Measurements from ENCODE around the gene TMEM163. TPM values are rescaled to one million over a fixed set of nuclear protein-coding genes. Genes with fewer than 3 reads are reported as not detected.

The TMEM163 gene
- total and polyA plus RNA-seq, 2 of the 13 experiments (the other 11 are each of a cell fraction or from before 2014, with no cell fraction given): 0.05 TPM; not detected in 1

- TF ChIP-seq ZNF740 (CRISPR knock-in tag; IDR thresholded peaks at IDR 0.05) (no peak), ZNF296 (CRISPR knock-in tag; conservative IDR thresholded peaks at IDR 0.05) (no peak), SKI (IDR thresholded peaks at IDR 0.05; ENCODE audit: partially characterized antibody) (peak; percentile 71), SUZ12 (IDR thresholded peaks at IDR 0.05; ENCODE audit: low read depth, low read length) (no peak), TAF15 (IDR thresholded peaks at IDR 0.05; ENCODE audit: low read depth, low read length, poor library complexity, severe bottlenecking) (no peak), DPF2 (CRISPR knock-in tag; IDR thresholded peaks at IDR 0.05; ENCODE audit: borderline replicate concordance, low read depth) (peak; percentile 82; the same call in 1 of the 2 replicates), ZBTB3 (CRISPR knock-in tag; IDR thresholded peaks at IDR 0.05; ENCODE audit: borderline replicate concordance, low read depth) (no peak), HNRNPK (IDR thresholded peaks at IDR 0.05; ENCODE audit: low read depth, low read length, poor library complexity, severe bottlenecking) (no peak), ZNF547 (CRISPR knock-in tag; IDR thresholded peaks at IDR 0.05) (no peak; the same call in 1 of the 2 replicates), KLF15 (CRISPR knock-in tag; IDR thresholded peaks at IDR 0.05; ENCODE audit: borderline replicate concordance) (no peak), ZNF430 (CRISPR knock-in tag; IDR thresholded peaks at IDR 0.05) (0 out of 2 replicates have a peak, but pooled peaks have one; percentile 59), MYC (CRISPR knock-in tag; IDR thresholded peaks at IDR 0.05; ENCODE audit: borderline replicate concordance) (no peak), HINFP (CRISPR knock-in tag; IDR thresholded peaks at IDR 0.05; ENCODE audit: low read depth) (no peak)
- TF ChIP-seq, protein P1, sequence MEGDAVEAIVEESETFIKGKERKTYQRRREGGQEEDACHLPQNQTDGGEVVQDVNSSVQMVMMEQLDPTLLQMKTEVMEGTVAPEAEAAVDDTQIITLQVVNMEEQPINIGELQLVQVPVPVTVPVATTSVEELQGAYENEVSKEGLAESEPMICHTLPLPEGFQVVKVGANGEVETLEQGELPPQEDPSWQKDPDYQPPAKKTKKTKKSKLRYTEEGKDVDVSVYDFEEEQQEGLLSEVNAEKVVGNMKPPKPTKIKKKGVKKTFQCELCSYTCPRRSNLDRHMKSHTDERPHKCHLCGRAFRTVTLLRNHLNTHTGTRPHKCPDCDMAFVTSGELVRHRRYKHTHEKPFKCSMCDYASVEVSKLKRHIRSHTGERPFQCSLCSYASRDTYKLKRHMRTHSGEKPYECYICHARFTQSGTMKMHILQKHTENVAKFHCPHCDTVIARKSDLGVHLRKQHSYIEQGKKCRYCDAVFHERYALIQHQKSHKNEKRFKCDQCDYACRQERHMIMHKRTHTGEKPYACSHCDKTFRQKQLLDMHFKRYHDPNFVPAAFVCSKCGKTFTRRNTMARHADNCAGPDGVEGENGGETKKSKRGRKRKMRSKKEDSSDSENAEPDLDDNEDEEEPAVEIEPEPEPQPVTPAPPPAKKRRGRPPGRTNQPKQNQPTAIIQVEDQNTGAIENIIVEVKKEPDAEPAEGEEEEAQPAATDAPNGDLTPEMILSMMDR (CRISPR knock-in tag; IDR thresholded peaks at IDR 0.05): peak; percentile 28; the same call in 1 of the 2 replicates
- TF ChIP-seq, protein P2, sequence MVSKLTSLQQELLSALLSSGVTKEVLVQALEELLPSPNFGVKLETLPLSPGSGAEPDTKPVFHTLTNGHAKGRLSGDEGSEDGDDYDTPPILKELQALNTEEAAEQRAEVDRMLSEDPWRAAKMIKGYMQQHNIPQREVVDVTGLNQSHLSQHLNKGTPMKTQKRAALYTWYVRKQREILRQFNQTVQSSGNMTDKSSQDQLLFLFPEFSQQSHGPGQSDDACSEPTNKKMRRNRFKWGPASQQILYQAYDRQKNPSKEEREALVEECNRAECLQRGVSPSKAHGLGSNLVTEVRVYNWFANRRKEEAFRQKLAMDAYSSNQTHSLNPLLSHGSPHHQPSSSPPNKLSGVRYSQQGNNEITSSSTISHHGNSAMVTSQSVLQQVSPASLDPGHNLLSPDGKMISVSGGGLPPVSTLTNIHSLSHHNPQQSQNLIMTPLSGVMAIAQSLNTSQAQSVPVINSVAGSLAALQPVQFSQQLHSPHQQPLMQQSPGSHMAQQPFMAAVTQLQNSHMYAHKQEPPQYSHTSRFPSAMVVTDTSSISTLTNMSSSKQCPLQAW (CRISPR knock-in tag; IDR thresholded peaks at IDR 0.05): peak; percentile 82
- TF ChIP-seq, protein P3, sequence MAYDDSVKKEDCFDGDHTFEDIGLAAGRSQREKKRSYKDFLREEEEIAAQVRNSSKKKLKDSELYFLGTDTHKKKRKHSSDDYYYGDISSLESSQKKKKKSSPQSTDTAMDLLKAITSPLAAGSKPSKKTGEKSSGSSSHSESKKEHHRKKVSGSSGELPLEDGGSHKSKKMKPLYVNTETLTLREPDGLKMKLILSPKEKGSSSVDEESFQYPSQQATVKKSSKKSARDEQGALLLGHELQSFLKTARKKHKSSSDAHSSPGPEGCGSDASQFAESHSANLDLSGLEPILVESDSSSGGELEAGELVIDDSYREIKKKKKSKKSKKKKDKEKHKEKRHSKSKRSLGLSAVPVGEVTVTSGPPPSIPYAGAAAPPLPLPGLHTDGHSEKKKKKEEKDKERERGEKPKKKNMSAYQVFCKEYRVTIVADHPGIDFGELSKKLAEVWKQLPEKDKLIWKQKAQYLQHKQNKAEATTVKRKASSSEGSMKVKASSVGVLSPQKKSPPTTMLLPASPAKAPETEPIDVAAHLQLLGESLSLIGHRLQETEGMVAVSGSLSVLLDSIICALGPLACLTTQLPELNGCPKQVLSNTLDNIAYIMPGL (CRISPR knock-in tag; IDR thresholded peaks at IDR 0.05; ENCODE audit: borderline replicate concordance in 1 of 2, low read depth in 1 of 2): peak in 1 of 2 experiments; percentile 76; a peak in 2 of 4 replicates
- TF ChIP-seq, protein P4, sequence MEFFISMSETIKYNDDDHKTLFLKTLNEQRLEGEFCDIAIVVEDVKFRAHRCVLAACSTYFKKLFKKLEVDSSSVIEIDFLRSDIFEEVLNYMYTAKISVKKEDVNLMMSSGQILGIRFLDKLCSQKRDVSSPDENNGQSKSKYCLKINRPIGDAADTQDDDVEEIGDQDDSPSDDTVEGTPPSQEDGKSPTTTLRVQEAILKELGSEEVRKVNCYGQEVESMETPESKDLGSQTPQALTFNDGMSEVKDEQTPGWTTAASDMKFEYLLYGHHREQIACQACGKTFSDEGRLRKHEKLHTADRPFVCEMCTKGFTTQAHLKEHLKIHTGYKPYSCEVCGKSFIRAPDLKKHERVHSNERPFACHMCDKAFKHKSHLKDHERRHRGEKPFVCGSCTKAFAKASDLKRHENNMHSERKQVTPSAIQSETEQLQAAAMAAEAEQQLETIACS (CRISPR knock-in tag; IDR thresholded peaks at IDR 0.05): no peak
- TF ChIP-seq, protein P5, sequence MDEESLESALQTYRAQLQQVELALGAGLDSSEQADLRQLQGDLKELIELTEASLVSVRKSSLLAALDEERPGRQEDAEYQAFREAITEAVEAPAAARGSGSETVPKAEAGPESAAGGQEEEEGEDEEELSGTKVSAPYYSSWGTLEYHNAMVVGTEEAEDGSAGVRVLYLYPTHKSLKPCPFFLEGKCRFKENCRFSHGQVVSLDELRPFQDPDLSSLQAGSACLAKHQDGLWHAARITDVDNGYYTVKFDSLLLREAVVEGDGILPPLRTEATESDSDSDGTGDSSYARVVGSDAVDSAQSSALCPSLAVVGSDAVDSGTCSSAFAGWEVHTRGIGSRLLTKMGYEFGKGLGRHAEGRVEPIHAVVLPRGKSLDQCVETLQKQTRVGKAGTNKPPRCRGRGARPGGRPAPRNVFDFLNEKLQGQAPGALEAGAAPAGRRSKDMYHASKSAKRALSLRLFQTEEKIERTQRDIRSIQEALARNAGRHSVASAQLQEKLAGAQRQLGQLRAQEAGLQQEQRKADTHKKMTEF (CRISPR knock-in tag; IDR thresholded peaks at IDR 0.05): peak; percentile 96
These were observed 286.3 kb downstream of the TMEM163 start (continued) for GRCh38 chr2:134432435-134432883.

All from HepG2 (cell line).